ENCODE results near the gene MXD3.

DNA sequence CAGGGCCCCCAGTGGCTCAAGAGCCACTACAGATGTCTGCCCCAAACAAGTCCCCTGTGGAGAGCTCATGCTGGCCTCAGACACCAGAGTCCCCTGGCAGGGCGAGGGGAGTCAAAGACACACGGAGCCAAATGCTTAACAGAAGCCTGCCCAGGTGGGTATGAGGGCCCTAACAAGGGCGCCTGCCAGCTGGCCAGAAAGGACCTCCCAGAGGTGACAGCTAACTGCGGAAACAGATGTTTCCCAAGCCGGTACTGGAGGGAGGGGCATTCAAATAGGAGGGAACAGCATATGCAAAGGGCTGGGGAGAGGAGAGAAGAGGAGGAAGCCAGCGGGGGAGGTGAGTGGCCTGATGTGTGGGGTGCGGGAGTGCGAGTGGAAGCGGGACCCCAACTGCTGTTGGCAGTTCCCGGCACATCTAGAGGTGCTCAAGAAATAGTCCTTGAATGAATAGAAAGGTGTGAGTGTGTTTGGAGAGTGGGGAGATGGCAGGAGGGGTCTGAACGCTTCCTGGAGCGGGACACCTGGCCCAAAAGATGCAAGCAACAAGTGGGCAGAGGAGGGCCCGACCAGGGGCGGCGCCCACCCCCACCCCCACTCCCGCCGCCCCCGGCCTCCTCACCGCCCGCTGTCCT is 824 bp downstream of the MXD3 start:
- TF ChIP-seq CTCF (IDR thresholded peaks at IDR 0.05): no peak
- no peak for TF ChIP-seq POLR2A (IDR thresholded peaks at IDR 0.05)
